GM23248 (cell line): ENCODE measurements around the gene CYP3A4. TPM values are rescaled to one million over a fixed set of nuclear protein-coding genes. Genes with fewer than 3 reads are reported as not detected.
"Not testable (repeated sequence)": the region's sequence is repeated elsewhere in the genome, so short reads cannot be mapped to it uniquely, and the experiment has no call there.

Experiments
- DNase-seq: peaks from one replicate; pipeline ENCODE4 v3.0.0-alpha.2; 2015
- H2AFZ ChIP-seq: fragments of 200-600 bp; sonication (generic); 2 replicates; pipeline ENCODE4 v1.6.1; 2016; ENCODE audit warnings: antibody characterized with exemption
- H3F3A ChIP-seq: fragments of 200-600 bp; sonication (generic); 2 replicates; pipeline ENCODE4 v1.6.1; 2016; ENCODE audit warnings: mild to moderate bottlenecking, antibody characterized with exemption, mixed run types; ENCODE audit not compliant: insufficient read depth
- H3K27ac ChIP-seq: fragments of 200-600 bp; sonication (generic); 2 replicates; pipeline ENCODE4 v1.5.1; 2016; ENCODE audit warnings: mild to moderate bottlenecking
- H3K27me3 ChIP-seq: fragments of 200-600 bp; sonication (generic); replicated peaks from 2 replicates; pipeline ENCODE4 v1.6.1; 2016; ENCODE audit warnings: mild to moderate bottlenecking; ENCODE audit not compliant: insufficient read depth
- H3K36me3 ChIP-seq: fragments of 200-600 bp; sonication (generic); 2 replicates; pipeline ENCODE4 v1.6.1; 2016; ENCODE audit warnings: low read depth, mild to moderate bottlenecking
- H3K4me1 ChIP-seq: fragments of 200-600 bp; sonication (generic); 2 replicates; pipeline ENCODE4 v1.6.1; 2016; ENCODE audit warnings: mild to moderate bottlenecking; ENCODE audit not compliant: insufficient read depth
- H3K4me2 ChIP-seq: fragments of 200-600 bp; sonication (generic); one replicate; pipeline ENCODE4 v1.6.1; 2016; ENCODE audit warnings: mild to moderate bottlenecking; ENCODE audit not compliant: unreplicated experiment
- H3K4me3 ChIP-seq: fragments of 200-600 bp; sonication (generic); 2 replicates; pipeline ENCODE4 v1.5.1; 2016; ENCODE audit warnings: mild to moderate bottlenecking
- H3K79me2 ChIP-seq: fragments of 200-600 bp; sonication (generic); 2 replicates; pipeline ENCODE4 v1.6.1; 2016; ENCODE audit warnings: mild to moderate bottlenecking; ENCODE audit not compliant: insufficient read depth
- H3K9ac ChIP-seq: fragments of 200-600 bp; sonication (generic); 2 replicates; pipeline ENCODE4 v1.6.1; 2016; ENCODE audit warnings: mild to moderate bottlenecking
- H3K9me2 ChIP-seq: fragments of 200-600 bp; sonication (generic); 2 replicates; pipeline ENCODE4 v1.6.1; 2016; ENCODE audit warnings: mixed run types, mild to moderate bottlenecking, moderate library complexity; ENCODE audit not compliant: insufficient read depth
- H3K9me3 ChIP-seq: fragments of 200-600 bp; sonication (generic); one replicate; pipeline ENCODE4 v1.6.1; 2017; ENCODE audit warnings: low read depth
- H4K20me1 ChIP-seq: fragments of 200-600 bp; sonication (generic); 2 replicates; pipeline ENCODE4 v1.6.0; 2016; ENCODE audit not compliant: insufficient read depth
- EZH2 ChIP-seq: fragments of 200-600 bp; sonication (generic); IDR thresholded peaks from 2 replicates; pipeline ENCODE4 v1.6.1; 2018; ENCODE audit warnings: antibody characterized with exemption, mild to moderate bottlenecking; ENCODE audit not compliant: insufficient read depth, poor library complexity, severe bottlenecking
- EZH2phosphoT487 ChIP-seq: fragments of 200-600 bp; sonication (generic); IDR thresholded peaks from 2 replicates; pipeline ENCODE4 v1.6.1; 2018; ENCODE audit warnings: antibody characterized with exemption, moderate library complexity, mild to moderate bottlenecking, low read depth; ENCODE audit not compliant: insufficient read depth
- WGBS, 2 experiments: methylation state at CpG; one replicate each; pipeline ENCODE4 v1.1.6; 2015 to 2017; ENCODE audit warnings: low lambda C conversion rate in 2 of 2, low coverage in 1 of 2; ENCODE audit errors: missing lambda C conversion rate in 2 of 2; 5-methylcytosine and 5-hydroxymethylcytosine counted together
- in situ Hi-C: fragments of 300-500 bp; cut with MboI; formaldehyde crosslinking; loops from 2 replicates; pipeline ENCODE4 v1.15.0; 2020
- polyA plus RNA-seq: library from polyadenylated mRNA; unstranded; fragments of >200 nt; fragmentation: Nextera tagmentation; extraction: Ambion mirVana; gene quantifications from 2 replicates; pipeline ENCODE4 v1.2.1, GENCODE V29; 2016
- total RNA-seq: library from RNA; depleted of rRNA; stranded (reverse); fragments of >200 nt; shearing (Covaris generic); gene quantifications from 2 replicates; pipeline ENCODE4 v1.2.3, GENCODE V29; 2014

CYP3A4 gene
- total and polyA plus RNA-seq, 2 experiments from 2014 or later, result not detected

GRCh38 chr7:99786726-99787335 lies 2.8 kb upstream of the CYP3A4 start:
- no peak for DNase-seq
- in situ Hi-C loops, result no loop called here
- TF ChIP-seq EZH2phosphoT487 (no peak), EZH2 (no peak)

DNA sequence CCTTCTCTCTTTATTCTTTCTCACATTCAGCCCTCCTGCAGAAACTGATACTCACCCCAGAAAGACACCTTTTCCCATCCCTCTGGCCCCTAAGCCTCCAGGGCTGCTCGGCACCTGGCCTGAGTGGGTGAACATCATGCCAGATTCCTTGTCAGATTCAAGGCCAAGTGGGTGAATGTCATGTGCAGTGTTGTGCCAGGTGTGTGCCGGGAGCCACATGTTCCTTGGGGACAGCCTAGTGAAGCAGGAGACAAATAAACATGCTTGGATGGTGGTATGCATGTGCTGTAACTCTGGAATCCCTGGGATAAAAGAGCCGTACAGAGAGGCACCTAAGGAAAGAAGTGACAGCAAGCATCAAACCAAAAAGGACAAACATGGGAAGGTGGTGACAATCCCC lies 1.7 kb upstream of the CYP3A4 start:
- DNase-seq, in situ Hi-C loops, H3K9me2 ChIP-seq, H2AFZ ChIP-seq, H3K9me3 ChIP-seq, H3K36me3 ChIP-seq, H3K27ac ChIP-seq, H3K4me2 ChIP-seq, H4K20me1 ChIP-seq, H3K9ac ChIP-seq, H3K4me3 ChIP-seq, H3K79me2 ChIP-seq: not testable (repeated sequence)
- Histone ChIP-seq H3K27me3 (peaks cover 27% of the 10 kb centered on the region; the same call in 1 of the 2 replicates), H3K4me1 (peaks cover 24% of the 10 kb centered on the region), H3F3A (peaks cover 10% of the 10 kb centered on the region; the same call in 1 of the 2 replicates)
- 51 to 65% methylated on average over 3 of the region's 3 CpGs for WGBS, 2 experiments

More at GRCh38 chr7:99786726-99787335, 2.8 kb upstream of the CYP3A4 start:
- no peaks in the 10 kb centered on the region for H3K9me2 ChIP-seq
- H4K20me1 ChIP-seq, result no peaks in the 10 kb centered on the region
- peaks cover 10% of the 10 kb centered on the region; the same call in 1 of the 2 replicates for H3F3A ChIP-seq
- no peak overlapping the region for H2AFZ ChIP-seq
- H3K4me1 ChIP-seq, result peaks cover 29% of the 10 kb centered on the region
- no peaks in the 10 kb centered on the region for H3K79me2 ChIP-seq
- H3K9ac ChIP-seq, result no peak overlapping the region
- H3K4me3 ChIP-seq, result no peak overlapping the region
- H3K9me3 ChIP-seq, result no peaks in the 10 kb centered on the region
- H3K4me2 ChIP-seq, result no peak overlapping the region
- WGBS, 2 experiments, result 27 to 33% methylated on average over 3 of the region's 3 CpGs
- H3K27me3 ChIP-seq, result peaks cover 17% of the 10 kb centered on the region; the same call in 1 of the 2 replicates
- no peaks in the 10 kb centered on the region for H3K36me3 ChIP-seq
- H3K27ac ChIP-seq, result no peak overlapping the region

DNA sequence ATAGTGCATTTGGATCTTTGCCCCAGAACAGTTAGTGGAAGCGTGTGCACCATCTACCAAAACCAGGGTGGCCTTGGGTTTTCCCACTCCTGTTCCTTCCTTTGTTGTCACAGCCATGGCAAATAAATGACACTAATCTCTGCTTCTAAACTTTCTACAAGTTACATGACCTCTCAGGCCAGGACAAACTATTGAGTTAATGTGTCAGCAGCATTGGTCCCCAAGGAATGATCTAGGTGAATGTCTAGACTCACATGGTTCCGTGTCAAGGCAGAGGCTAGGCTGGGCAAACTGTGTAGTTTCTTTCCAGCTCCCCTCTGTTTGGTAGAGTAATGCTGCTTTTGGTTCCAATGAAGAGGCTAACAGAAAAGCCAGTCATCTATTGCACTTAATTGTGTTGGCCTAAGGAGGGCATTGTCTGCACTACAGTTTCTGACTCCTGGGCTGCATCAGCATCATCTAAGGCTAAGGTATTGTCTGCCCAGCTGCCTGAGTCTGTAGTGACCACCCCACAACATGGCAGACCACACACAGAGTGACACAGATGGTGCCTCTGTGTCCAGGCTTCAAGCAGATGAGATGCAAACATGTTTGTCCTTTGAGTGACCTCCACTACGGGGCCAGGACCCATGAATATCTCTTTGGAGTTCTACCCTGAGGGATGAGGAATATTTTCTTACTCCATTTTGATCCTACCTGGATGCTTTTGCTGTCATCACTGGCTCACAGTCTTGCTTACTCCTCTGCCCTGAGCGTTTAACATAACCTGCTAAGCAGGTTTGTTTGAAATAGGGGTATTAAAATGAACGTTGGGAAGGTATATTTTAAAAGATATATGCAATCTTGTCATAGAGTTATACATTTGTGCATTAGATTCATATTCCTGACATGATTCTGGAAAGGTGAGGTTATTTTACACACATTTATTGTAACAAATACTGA lies 1.7 kb downstream of the CYP3A4 start:
- no peaks in the 10 kb centered on the region for H3K9me2 ChIP-seq
- H3K4me2 ChIP-seq, result no peak overlapping the region
- H3K27me3 ChIP-seq, result peaks cover 53% of the 10 kb centered on the region; the same call in 1 of the 2 replicates
- H4K20me1 ChIP-seq, result no peaks in the 10 kb centered on the region
- no peak overlapping the region for H3K27ac ChIP-seq
- no peaks in the 10 kb centered on the region for H3K4me1 ChIP-seq
- 20 to 22% methylated on average over 5 of the region's 5 CpGs for WGBS, 2 experiments
- in situ Hi-C loops, result no loop called here
- no peaks in the 10 kb centered on the region for H3K79me2 ChIP-seq
- H3K4me3 ChIP-seq, result no peak overlapping the region
- H3K36me3 ChIP-seq, result no peaks in the 10 kb centered on the region
- no peak overlapping the region for H3K9ac ChIP-seq
- H3K9me3 ChIP-seq, result no peaks in the 10 kb centered on the region
- H3F3A ChIP-seq, result no peaks in the 10 kb centered on the region
- TF ChIP-seq EZH2, result no peak
- no peak for TF ChIP-seq EZH2phosphoT487
- H2AFZ ChIP-seq, result no peak overlapping the region
- DNase-seq, result no peak

DNA sequence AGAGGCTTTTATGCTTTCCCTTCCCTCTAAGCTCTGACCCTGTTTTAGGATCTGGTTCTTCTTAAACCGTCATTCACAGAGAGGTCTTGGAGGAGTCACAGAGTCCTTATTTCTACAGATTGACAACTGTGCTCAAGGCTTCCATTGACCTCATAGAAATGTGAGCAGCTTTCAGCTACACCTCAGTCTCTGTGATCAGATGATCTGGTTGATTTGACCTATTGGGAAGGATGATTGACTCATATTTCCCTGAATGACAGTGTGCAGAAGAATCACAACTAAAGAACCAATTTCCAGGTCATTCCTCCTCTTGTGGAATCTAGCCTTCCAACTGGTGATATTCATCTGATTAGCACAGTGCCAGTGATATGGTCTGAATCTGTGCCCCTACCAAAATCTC lies 3.4 kb downstream of the CYP3A4 start:
- in situ Hi-C loops, result no loop called here
- no peak overlapping the region for H3K27ac ChIP-seq
- H3K79me2 ChIP-seq, result no peaks in the 10 kb centered on the region
- no peak overlapping the region for H2AFZ ChIP-seq
- no peaks in the 10 kb centered on the region for H3K4me1 ChIP-seq
- no peaks in the 10 kb centered on the region for H4K20me1 ChIP-seq
- H3K4me3 ChIP-seq, result no peak overlapping the region
- H3K9ac ChIP-seq, result no peak overlapping the region
- no peaks in the 10 kb centered on the region for H3F3A ChIP-seq
- no peak overlapping the region for H3K4me2 ChIP-seq
- no peaks in the 10 kb centered on the region for H3K9me3 ChIP-seq
- H3K27me3 ChIP-seq, result peaks cover 52% of the 10 kb centered on the region; the same call in 1 of the 2 replicates
- no peaks in the 10 kb centered on the region for H3K9me2 ChIP-seq
- no peak for TF ChIP-seq EZH2phosphoT487
- DNase-seq, result no peak
- H3K36me3 ChIP-seq, result no peaks in the 10 kb centered on the region
- 4 to 10% methylated on average over 1 of the region's 1 CpG for WGBS, 2 experiments
